HEK293T (cell line): Measurements from ENCODE around the gene PTPN7.

ENCODE experiments used
- ARNT ChIP-seq: fragments of 450-650 bp; IDR thresholded peaks from 2 replicates; pipeline ENCODE4 v1.6.1; 2017; ENCODE audit warnings: mild to moderate bottlenecking
- BHLHE40 ChIP-seq: fragments of 450-650 bp; IDR thresholded peaks from 2 replicates; pipeline ENCODE4 v1.6.1; 2016; ENCODE audit warnings: mild to moderate bottlenecking, moderate library complexity, borderline replicate concordance
- ELF4 ChIP-seq: fragments of 450-650 bp; IDR thresholded peaks from 2 replicates; pipeline ENCODE4 v1.6.1; 2017; ENCODE audit warnings: antibody characterized with exemption
- FOXA1 ChIP-seq: fragments of 450-650 bp; IDR thresholded peaks from 2 replicates; pipeline ENCODE4 v1.6.1; 2016; ENCODE audit warnings: mild to moderate bottlenecking
- FOXK2 ChIP-seq: fragments of 450-650 bp; IDR thresholded peaks from 2 replicates; pipeline ENCODE4 v1.6.1; 2016; ENCODE audit warnings: mild to moderate bottlenecking
- FOXM1 ChIP-seq: fragments of 450-650 bp; IDR thresholded peaks from 2 replicates; pipeline ENCODE4 v1.6.1; 2017; ENCODE audit warnings: mild to moderate bottlenecking, borderline replicate concordance
- HDGF ChIP-seq: fragments of 450-650 bp; IDR thresholded peaks from 2 replicates; pipeline ENCODE4 v1.6.1; 2017; ENCODE audit warnings: antibody characterized with exemption, borderline replicate concordance
- L3MBTL2 ChIP-seq: fragments of 450-650 bp; conservative IDR thresholded peaks from 2 replicates; pipeline ENCODE4 v1.6.1; 2016; ENCODE audit warnings: mild to moderate bottlenecking
- NFRKB ChIP-seq: fragments of 450-650 bp; IDR thresholded peaks from 2 replicates; pipeline ENCODE4 v1.6.1; 2016; ENCODE audit warnings: mild to moderate bottlenecking, moderate library complexity
- SP1 ChIP-seq: fragments of 450-650 bp; IDR thresholded peaks from 2 replicates; pipeline ENCODE4 v1.6.1; 2017
- SUZ12 ChIP-seq: fragments of 450-650 bp; IDR thresholded peaks from 2 replicates; pipeline ENCODE4 v1.6.1; 2016; ENCODE audit warnings: mild to moderate bottlenecking
- TARDBP ChIP-seq: fragments of 450-650 bp; IDR thresholded peaks from 2 replicates; pipeline ENCODE4 v1.6.1; 2016
- ZNF384 ChIP-seq: fragments of 450-650 bp; IDR thresholded peaks from 2 replicates; pipeline ENCODE4 v1.6.1; 2016

- TF ChIP-seq TARDBP (no peak), ZNF384 (no peak), HDGF (no peak), FOXA1 (no peak), ARNT (no peak), L3MBTL2 (no peak), SP1 (no peak), SUZ12 (no peak), NFRKB (no peak), ELF4 (no peak), FOXK2 (no peak), BHLHE40 (no peak), FOXM1 (no peak)
Measured at GRCh38 chr1:202181586-202181985, 21.2 kb upstream of the PTPN7 start.
